Gastrocnemius medialis (tissue), 4 donors: ENCODE data around the gene ADAM11.

Source experiments
- CTCF ChIP-seq, 5 experiments: fragments of 450-650 bp in 3 of 5; fragments of 200-600 bp in 2 of 5; sonication (generic) in 2 of 5; IDR thresholded peaks in 4 of 5; conservative IDR thresholded peaks in 1 of 5; 1 replicate in 4 of 5; 2 replicates in 1 of 5; pipeline ENCODE4 v1.5.1; 2016 to 2019; ENCODE audit warnings: antibody characterized with exemption in 5 of 5, mild to moderate bottlenecking in 3 of 5, moderate library complexity in 3 of 5
- POLR2A ChIP-seq, 2 donors: fragments of 450-650 bp; IDR thresholded peaks; one replicate each; pipeline ENCODE4 v1.6.1; 2017; ENCODE audit warnings: antibody characterized with exemption in 2 of 2, mild to moderate bottlenecking in 2 of 2, moderate library complexity in 2 of 2

- TF ChIP-seq POLR2A (IDR thresholded peaks at IDR 0.05) (no peak), CTCF (IDR thresholded peaks at IDR 0.05 in 4 of 5, conservative IDR thresholded peaks at IDR 0.05 in 1 of 5) (no peak)
These were observed 49.0 kb downstream of the ADAM11 start for GRCh38 chr17:44807817-44808155.
